ENCODE data around the gene LRTM1. TPM values are rescaled to one million over a fixed set of nuclear protein-coding genes. Genes with fewer than 3 reads are reported as not detected.

LRTM1 gene
- total RNA-seq, 1 donor from 2014 or later = not detected

- Mint-ChIP-seq H3K27ac (ENCODE audit: unreplicated experiment) (no peak overlapping the region), H3K27me3 (ENCODE audit: unreplicated experiment) (no peaks in the 10 kb centered on the region), H3K4me3 (ENCODE audit: unreplicated experiment) (no peak overlapping the region), H3K36me3 (ENCODE audit: low read depth, unreplicated experiment) (no peaks in the 10 kb centered on the region), H3K9me3 (ENCODE audit: unreplicated experiment) (no peaks in the 10 kb centered on the region), H3K4me1 (ENCODE audit: unreplicated experiment) (peaks cover 33% of the 10 kb centered on the region)
- no peak for DNase-seq (ENCODE audit: low spot score)
- no peak for TF ChIP-seq CTCF (IDR thresholded peaks at IDR 0.05; ENCODE audit: unreplicated experiment)
These were observed 39.9 kb upstream of the LRTM1 start for GRCh38 chr3:54967731-54968161.

- DNase-seq (ENCODE audit: low spot score) = no peak
- H3K36me3 Mint-ChIP-seq (ENCODE audit: low read depth, unreplicated experiment) = no peaks in the 10 kb centered on the region
- no peak for TF ChIP-seq CTCF (IDR thresholded peaks at IDR 0.05; ENCODE audit: unreplicated experiment)
- no peaks in the 10 kb centered on the region for H3K27me3 Mint-ChIP-seq (ENCODE audit: unreplicated experiment)
- H3K9me3 Mint-ChIP-seq (ENCODE audit: unreplicated experiment) = no peaks in the 10 kb centered on the region
- H3K27ac Mint-ChIP-seq (ENCODE audit: unreplicated experiment) = no peak overlapping the region
- peaks cover 33% of the 10 kb centered on the region for H3K4me1 Mint-ChIP-seq (ENCODE audit: unreplicated experiment)
- H3K4me3 Mint-ChIP-seq (ENCODE audit: unreplicated experiment) = no peak overlapping the region
These were observed 39.1 kb upstream of the LRTM1 start for GRCh38 chr3:54966979-54967378.

- Mint-ChIP-seq H3K4me1 (ENCODE audit: unreplicated experiment) (peaks cover 31% of the 10 kb centered on the region), H3K27me3 (ENCODE audit: unreplicated experiment) (no peaks in the 10 kb centered on the region)
These were observed 37.9 kb upstream of the LRTM1 start for GRCh38 chr3:54965746-54966145.

GRCh38 chr3:54964081-54964480, 36.2 kb upstream of the LRTM1 start:
- no peak for DNase-seq (ENCODE audit: low spot score)
- Mint-ChIP-seq H3K4me3 (ENCODE audit: unreplicated experiment) (no peak overlapping the region), H3K4me1 (ENCODE audit: unreplicated experiment) (peaks cover 29% of the 10 kb centered on the region), H3K9me3 (ENCODE audit: unreplicated experiment) (no peaks in the 10 kb centered on the region), H3K27me3 (ENCODE audit: unreplicated experiment) (no peaks in the 10 kb centered on the region), H3K27ac (ENCODE audit: unreplicated experiment) (no peak overlapping the region), H3K36me3 (ENCODE audit: low read depth, unreplicated experiment) (no peaks in the 10 kb centered on the region)
- TF ChIP-seq CTCF (IDR thresholded peaks at IDR 0.05; ENCODE audit: unreplicated experiment) = no peak

More at GRCh38 chr3:54965746-54966145, 37.9 kb upstream of the LRTM1 start:
- DNase-seq (ENCODE audit: low spot score) = no peak
- Mint-ChIP-seq H3K9me3 (ENCODE audit: unreplicated experiment) (no peaks in the 10 kb centered on the region), H3K36me3 (ENCODE audit: low read depth, unreplicated experiment) (no peaks in the 10 kb centered on the region), H3K27ac (ENCODE audit: unreplicated experiment) (no peak overlapping the region), H3K4me3 (ENCODE audit: unreplicated experiment) (no peak overlapping the region)
- TF ChIP-seq CTCF (IDR thresholded peaks at IDR 0.05; ENCODE audit: unreplicated experiment) = no peak

GRCh38 chr3:54963641-54964040, 35.8 kb upstream of the LRTM1 start:
- no peak for DNase-seq (ENCODE audit: low spot score)

More at GRCh38 chr3:54963641-54964040, 35.8 kb upstream of the LRTM1 start:
- H3K9me3 Mint-ChIP-seq (ENCODE audit: unreplicated experiment) = no peaks in the 10 kb centered on the region
- no peaks in the 10 kb centered on the region for H3K27me3 Mint-ChIP-seq (ENCODE audit: unreplicated experiment)
- H3K27ac Mint-ChIP-seq (ENCODE audit: unreplicated experiment) = no peak overlapping the region
- no peak overlapping the region for H3K4me3 Mint-ChIP-seq (ENCODE audit: unreplicated experiment)
- H3K36me3 Mint-ChIP-seq (ENCODE audit: low read depth, unreplicated experiment) = no peaks in the 10 kb centered on the region
- peaks cover 29% of the 10 kb centered on the region for H3K4me1 Mint-ChIP-seq (ENCODE audit: unreplicated experiment)
- no peak for TF ChIP-seq CTCF (IDR thresholded peaks at IDR 0.05; ENCODE audit: unreplicated experiment)

Data from endothelial cell (in vitro differentiated cells).